Heart left ventricle (tissue), 16 donors: Measurements from ENCODE around the gene PDCD2L. TPM values are rescaled to one million over a fixed set of nuclear protein-coding genes. Genes with fewer than 3 reads are reported as not detected.
A peak's percentile ranks its signal among the peaks of the same experiment; 100 is the strongest.

ENCODE experiments used
- ATAC-seq, 4 donors: fragments of 200-7000 bp; cut with Tn5 transposase; one replicate each; pipeline ENCODE4 v1.9.1; 2020 to 2022; ENCODE audit warnings: moderate library complexity in 4 of 4, mild to moderate bottlenecking in 3 of 4, moderate number of reproducible peaks in 1 of 4
- DNase-seq, 5 donors: peaks; one replicate each; pipeline ENCODE4 v3.0.0-alpha.2; 2020
- H3K27ac ChIP-seq, 12 donors: fragments of 200-600 bp; sonication (generic) in 4 of 12; one replicate each; pipeline versions ENCODE4 v1.5.0 to v1.8.0; 2016 to 2022; ENCODE audit warnings: mild to moderate bottlenecking in 2 of 12
- H3K27me3 ChIP-seq, 9 donors: fragments of 200-600 bp; sonication (generic) in 2 of 9; one replicate each; pipeline versions ENCODE4 v1.5.1 to v1.8.0; 2016 to 2022; ENCODE audit warnings: mild to moderate bottlenecking in 3 of 9
- H3K36me3 ChIP-seq, 9 donors: fragments of 200-600 bp; sonication (generic) in 2 of 9; one replicate each; pipeline versions ENCODE4 v1.5.0 to v1.8.0; 2018 to 2022; ENCODE audit warnings: mild to moderate bottlenecking in 2 of 9
- H3K4me1 ChIP-seq, 12 donors: fragments of 200-600 bp; sonication (generic) in 4 of 12; one replicate each; pipeline versions ENCODE4 v1.5.0 to v1.8.0; 2016 to 2022; ENCODE audit warnings: mild to moderate bottlenecking in 3 of 12
- H3K4me3 ChIP-seq, 12 donors: fragments of 200-600 bp; sonication (generic) in 4 of 12; one replicate each; pipeline versions ENCODE4 v1.5.0 to v1.8.0; 2017 to 2022; ENCODE audit warnings: mild to moderate bottlenecking in 9 of 12, moderate library complexity in 4 of 12
- H3K9me3 ChIP-seq, 12 donors: fragments of 200-600 bp; sonication (generic) in 4 of 12; one replicate each; pipeline versions ENCODE4 v1.5.0 to v1.8.0; 2016 to 2022; ENCODE audit warnings: mild to moderate bottlenecking in 1 of 12
- POLR2A ChIP-seq, 2 donors: fragments of 450-650 bp; IDR thresholded peaks; one replicate each; pipeline ENCODE4 v1.6.1; 2017; ENCODE audit warnings: antibody characterized with exemption in 2 of 2, mild to moderate bottlenecking in 2 of 2, moderate library complexity in 2 of 2
- WGBS, 4 donors: extraction: QIAGEN DNeasy Blood & Tissue Kit in 2 of 4; methylation state at CpG; one replicate each; pipeline versions ENCODE4 v1.1.5 to v1.1.7; 2013 to 2018; 5-methylcytosine and 5-hydroxymethylcytosine counted together
- intact Hi-C, 10 donors: fragments of 100-400 bp; cut with DNase I; formaldehyde crosslinking; loops; one replicate each; pipeline versions ENCODE4 v1.11.1 to v1.14.2; 2022
- polyA plus RNA-seq, 2 donors: library from polyadenylated mRNA; stranded (reverse); fragments of 200-250 nt; gene quantifications; one replicate each; pipeline ENCODE4 v1.2.3, GENCODE V29; 2013
- total RNA-seq, 9 donors: library from RNA; depleted of rRNA in 2 of 9; stranded (reverse); fragments of >200 nt in 2 of 9; fragmentation: NEBNext Ultra II Directional in 3 of 9; extraction: Animal tissue kit (Norgen Biotek cat#: 25700) in 3 of 9; gene quantifications; one replicate each; pipeline versions ENCODE4 v1.1.0 to v1.2.4, GENCODE V29; 2016 to 2023
- TF ChIP-seq, protein P1 (sequence below), 12 donors: fragments of 200-600 bp; sonication (generic) in 4 of 12; IDR thresholded peaks; one replicate each; pipeline versions ENCODE4 v1.5.0 to v1.8.0; 2018 to 2022; ENCODE audit warnings: antibody characterized with exemption in 12 of 12, mild to moderate bottlenecking in 5 of 12
- donor health status: ischemic (EF 13 %, LVEDD 7.1; RV severe dilation, severe dysfunction).
- donor health status: healthy with polysubstance abuse.
- donor health status: DM: no; HTN: yes; CAD: no.
- donor health status: DM: no; HTN: no; CAD: no.
- donor health status: ischemic (EF 25% LVEDD 6.9; RV normal size, moderate dysfunction).
- donor health status: ischemic (EF 25% LVEDD 5.7; RV mildly dilated, moderate dysfunction).
- donor health status: healthy.
- donor health status: DM: yes; HTN: yes; CAD: no.
- donor health status: ischemic (EF 35%, LVEDD 5.7; RV mildly dilated, moderate dysfunction).
- donor health status: nonischemic (EF 11% LVEDD 7.7; RV severe dilation, severe dysfunction).
- donor health status: DM: yes; HTN: yes; CAD: no.
- donor health status: PGD.
- donor health status: ischemic (EF 29% LVEDD 5.4; RV normal size, mild dysfunction).
- donor health status: nonischemic (EF 23%, LVEDD 6.1; RV moderate dilation, normal function).

The PDCD2L gene
- total and polyA plus RNA-seq, 11 donors = 6.2 to 16.7 (median 8.0) TPM

DNA sequence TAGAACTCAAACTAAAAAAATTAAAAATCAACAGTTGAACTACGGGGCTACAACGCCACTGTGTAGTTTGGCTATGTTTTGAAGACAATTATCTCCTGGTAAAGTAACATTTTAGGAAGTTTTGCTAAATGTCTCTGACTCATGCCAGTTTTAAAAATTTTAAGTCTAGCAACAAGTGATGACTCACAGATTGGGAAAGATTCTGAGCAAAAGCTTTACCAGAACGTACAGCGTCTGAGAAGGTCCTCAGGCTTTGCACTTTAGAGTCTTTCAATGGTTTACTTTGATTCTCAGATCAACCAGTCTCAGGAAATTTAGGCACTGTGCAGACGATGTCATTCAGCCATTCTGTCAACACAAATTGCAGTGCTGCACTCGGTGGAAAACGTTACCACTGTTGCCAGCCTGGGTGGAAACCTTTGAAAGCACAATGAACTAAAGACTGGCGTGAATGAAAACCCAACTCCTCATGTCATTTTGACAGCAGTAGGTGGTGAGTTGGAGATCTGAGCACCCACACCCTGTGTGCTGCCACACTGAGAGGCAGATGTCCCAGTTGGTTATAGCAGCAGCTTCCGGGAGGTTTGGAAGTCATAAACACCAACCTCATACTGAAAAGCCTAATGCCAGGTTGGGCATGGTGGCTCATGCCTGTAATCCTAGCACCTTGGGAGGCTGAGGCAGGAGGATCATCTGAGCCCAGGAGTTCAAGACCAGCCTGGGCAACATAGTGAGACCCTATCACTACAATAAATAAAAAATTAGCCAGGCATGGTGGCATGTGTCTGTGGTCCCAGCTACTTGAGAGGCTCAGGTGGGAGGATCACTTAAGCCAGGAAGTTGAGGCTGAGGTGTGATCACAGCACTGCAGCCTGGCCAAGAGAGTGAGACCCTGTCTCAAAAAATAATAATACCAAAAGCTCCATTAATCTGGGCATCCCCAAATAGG is 71.1 kb downstream of the PDCD2L start:
- intact Hi-C loops = no loop called here
- Histone ChIP-seq H3K9me3 (no peaks in the 10 kb centered on the region), H3K4me3 (no peak overlapping the region), H3K27me3 (no peaks in the 10 kb centered on the region), H3K36me3 (peaks cover 0 to 34% (median 31%) of the 10 kb centered on the region in 9 donors), H3K27ac (peak overlapping the region in 3 of 12 donors; percentile 21 to 70 (median 42)), H3K4me1 (peaks cover 0 to 22% (median 0%) of the 10 kb centered on the region in 12 donors)
- DNase-seq (no peak), ATAC-seq (peak in 2 of 4 donors; percentile 45 to 50)
- TF ChIP-seq, protein P1, sequence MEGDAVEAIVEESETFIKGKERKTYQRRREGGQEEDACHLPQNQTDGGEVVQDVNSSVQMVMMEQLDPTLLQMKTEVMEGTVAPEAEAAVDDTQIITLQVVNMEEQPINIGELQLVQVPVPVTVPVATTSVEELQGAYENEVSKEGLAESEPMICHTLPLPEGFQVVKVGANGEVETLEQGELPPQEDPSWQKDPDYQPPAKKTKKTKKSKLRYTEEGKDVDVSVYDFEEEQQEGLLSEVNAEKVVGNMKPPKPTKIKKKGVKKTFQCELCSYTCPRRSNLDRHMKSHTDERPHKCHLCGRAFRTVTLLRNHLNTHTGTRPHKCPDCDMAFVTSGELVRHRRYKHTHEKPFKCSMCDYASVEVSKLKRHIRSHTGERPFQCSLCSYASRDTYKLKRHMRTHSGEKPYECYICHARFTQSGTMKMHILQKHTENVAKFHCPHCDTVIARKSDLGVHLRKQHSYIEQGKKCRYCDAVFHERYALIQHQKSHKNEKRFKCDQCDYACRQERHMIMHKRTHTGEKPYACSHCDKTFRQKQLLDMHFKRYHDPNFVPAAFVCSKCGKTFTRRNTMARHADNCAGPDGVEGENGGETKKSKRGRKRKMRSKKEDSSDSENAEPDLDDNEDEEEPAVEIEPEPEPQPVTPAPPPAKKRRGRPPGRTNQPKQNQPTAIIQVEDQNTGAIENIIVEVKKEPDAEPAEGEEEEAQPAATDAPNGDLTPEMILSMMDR (IDR thresholded peaks at IDR 0.05) = no peak
- no peak for TF ChIP-seq POLR2A (IDR thresholded peaks at IDR 0.05)
- WGBS, 4 donors = 66 to 72% (median 69%) methylated on average over 9 of the region's 9 CpGs

Other genes starting within 250 kb of the PDCD2L start
- gene LSM14A, start 231.9 kb upstream of the PDCD2L start, total RNA-seq = 10 to 100 TPM; 39.8 to 86.8 (median 70.5) TPM
- gene LSM14A, start 231.9 kb upstream of the PDCD2L start, polyA plus RNA-seq = 100 to 1,000 TPM in 1 of 2 donors, 10 to 100 TPM in 1; 34.6 to 109 TPM
- 10 to 100 TPM; 16.3 to 34.7 (median 22.3) TPM for gene GARRE1, start 149.8 kb upstream of the PDCD2L start, total RNA-seq
- 10 to 100 TPM in 1 of 2 donors, 1 to 10 TPM in 1; 7.8 to 12.9 TPM for gene GARRE1, start 149.8 kb upstream of the PDCD2L start, polyA plus RNA-seq
- 100 to 1,000 TPM; 359 to 764 (median 549) TPM for gene GPI, start 39.2 kb upstream of the PDCD2L start, total RNA-seq
- 100 to 1,000 TPM; 233 to 284 TPM for gene GPI, start 39.2 kb upstream of the PDCD2L start, polyA plus RNA-seq
- gene UBA2, start 24.0 kb downstream of the PDCD2L start, total RNA-seq = 10 to 100 TPM; 40.2 to 62.8 (median 44.3) TPM
- 10 to 100 TPM; 32.5 to 62.2 TPM for gene UBA2, start 24.0 kb downstream of the PDCD2L start, polyA plus RNA-seq
- gene WTIP, start 77.4 kb downstream of the PDCD2L start, total RNA-seq = 10 to 100 TPM; 16.3 to 33.3 (median 23.3) TPM
- 1 to 10 TPM; 6.6 to 9.0 TPM for gene WTIP, start 77.4 kb downstream of the PDCD2L start, polyA plus RNA-seq